HG03039 (cell line): ENCODE data around the gene PEPD.

ENCODE experiments used
- ATAC-seq: cut with Tn5 transposase; IDR thresholded peaks from one replicate; pipeline ENCODE4 v1.9.1; 2021; ENCODE audit warnings: mild to moderate bottlenecking, moderate library complexity; ENCODE audit not compliant: unreplicated experiment

The PEPD gene

DNA sequence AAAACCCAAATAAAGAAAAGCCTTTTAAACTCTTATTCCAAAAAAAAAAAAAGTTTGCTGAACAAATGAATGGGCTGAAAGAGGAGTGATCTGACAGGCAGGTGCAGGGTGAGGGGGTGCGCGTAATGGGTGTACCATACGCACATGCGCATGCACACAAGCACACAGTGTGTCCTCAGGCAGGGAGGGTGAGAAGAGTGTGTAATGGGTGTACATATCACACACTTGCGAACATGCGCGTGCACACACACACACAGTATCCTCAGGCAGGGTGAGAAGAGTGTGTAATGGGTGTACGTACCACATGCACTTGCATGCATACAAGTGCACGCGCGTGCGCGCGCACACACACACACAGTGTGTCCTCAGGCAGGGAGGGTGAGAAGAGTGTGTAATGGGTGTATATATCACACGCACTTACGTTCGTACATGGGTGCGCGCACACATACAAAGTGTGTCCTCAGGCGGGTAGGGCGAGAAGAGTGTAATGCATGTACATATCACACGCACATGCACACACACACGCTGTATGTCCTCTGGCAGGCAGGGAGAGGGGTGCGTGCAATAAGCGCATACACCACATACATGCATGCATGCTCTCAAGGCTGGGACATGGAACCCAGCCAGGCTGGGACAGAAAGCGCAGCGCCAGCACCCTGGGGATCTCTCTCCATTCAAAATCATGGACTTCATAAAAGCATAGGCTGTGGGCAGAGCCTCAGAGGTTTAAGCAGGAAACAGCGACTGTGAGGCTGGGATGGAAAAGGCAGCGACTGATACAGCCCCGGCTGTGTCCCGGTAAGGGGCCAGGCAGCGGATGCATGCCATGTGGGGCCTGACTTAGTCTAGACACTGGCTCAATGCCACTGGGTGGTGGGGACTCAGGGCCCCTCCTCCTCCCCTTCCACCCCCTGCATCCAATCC is 77.7 kb downstream of the PEPD start:
- no peak for ATAC-seq

DNA sequence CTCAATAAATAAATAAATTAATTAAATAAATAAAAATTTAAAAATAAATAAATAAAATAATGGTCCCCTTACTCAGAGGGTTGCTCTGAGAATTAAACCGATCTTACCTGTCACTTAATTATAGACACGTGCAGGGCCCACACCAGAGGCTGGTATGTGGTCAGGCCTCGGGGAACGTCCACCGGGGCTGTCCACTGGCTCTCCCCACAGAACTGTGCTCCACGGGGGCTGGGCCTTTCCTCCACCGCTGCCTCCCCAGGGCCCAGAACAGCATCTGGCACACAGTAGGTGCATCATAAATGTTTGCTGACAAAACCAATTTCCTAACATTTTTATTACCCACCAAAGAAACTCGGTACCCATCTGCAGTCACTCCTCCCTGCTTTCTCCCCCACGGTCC is 78.9 kb downstream of the PEPD start:
- ATAC-seq: no peak

DNA sequence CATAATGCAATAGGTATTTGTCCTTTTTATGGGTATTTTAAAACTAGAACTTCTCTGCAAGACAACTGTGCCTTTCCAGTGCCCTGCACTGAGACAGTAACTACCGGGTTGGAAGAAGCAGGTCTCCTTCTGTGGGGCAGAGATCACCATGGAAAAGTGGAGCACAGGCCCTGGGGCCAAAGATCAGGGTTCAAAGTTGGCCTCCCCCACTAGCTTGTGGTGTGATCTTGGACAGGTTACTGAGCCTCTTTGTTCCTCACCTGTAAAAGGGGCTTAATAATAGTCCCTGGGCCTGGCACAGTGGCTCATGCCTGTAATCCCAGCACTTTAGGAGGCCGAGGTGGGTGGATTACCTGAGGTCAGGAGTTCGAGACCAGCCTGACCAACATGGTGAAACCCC is 79.8 kb downstream of the PEPD start:
- no peak for ATAC-seq

DNA sequence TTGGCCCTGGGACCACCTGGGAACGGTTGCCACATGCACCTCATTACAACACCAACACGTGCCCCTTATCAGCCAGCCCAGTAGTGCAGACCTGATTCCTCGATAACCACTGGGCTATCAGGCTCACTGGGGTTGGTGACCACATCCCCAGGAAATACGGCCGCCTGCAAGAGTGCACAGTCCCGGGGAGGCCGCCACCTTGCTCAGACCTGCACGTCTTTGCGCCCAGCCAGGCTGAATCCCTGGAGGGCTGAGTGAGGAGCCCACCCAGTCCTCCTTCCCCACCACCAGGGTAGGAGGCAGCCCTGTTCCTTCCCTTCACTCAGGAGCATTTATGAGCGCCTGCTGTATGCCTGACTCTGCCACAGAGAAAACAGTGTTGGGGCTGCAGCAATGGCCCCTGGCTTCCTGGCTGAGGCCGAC is 80.3 kb downstream of the PEPD start:
- ATAC-seq: no peak

DNA sequence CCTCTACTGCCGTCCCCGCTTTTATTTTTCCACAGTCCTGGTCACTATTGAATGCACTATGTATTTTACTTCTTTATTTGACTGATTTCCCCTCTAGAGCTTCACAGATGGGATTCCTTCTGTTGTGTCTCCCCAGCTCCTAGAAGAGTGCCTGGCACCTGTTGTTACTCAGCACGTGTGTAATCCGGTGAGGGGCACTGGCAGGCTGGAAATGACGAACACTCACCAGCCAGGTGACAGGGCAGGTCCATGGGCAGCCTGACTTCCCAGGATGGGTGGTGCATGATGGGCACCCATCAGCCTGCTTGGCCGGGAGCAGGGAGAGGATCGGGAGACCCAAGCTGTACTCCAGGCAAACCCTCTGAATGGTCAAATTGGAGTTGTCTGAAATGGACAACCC is 80.9 kb downstream of the PEPD start:
- ATAC-seq: no peak

DNA sequence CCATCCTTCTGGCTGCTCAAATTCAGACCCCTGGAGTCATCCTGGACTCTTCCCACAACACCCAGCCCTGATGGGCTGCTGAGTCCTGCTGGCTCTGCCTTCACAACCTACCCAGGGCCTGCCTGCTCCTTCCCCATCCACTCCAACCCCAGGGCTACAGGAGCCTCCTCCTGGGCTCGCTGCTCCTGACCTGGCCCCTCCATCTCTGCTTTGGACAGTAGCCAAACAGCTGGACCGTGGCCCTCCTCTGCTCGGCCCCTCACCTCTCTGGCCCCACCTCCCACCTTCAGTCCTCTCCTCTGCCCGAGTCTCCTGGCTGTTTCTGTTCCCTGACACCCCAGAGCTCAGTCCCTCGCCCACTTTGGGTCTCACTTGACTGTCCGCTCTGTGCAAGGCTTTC is 81.3 kb downstream of the PEPD start:
- no peak for ATAC-seq

DNA sequence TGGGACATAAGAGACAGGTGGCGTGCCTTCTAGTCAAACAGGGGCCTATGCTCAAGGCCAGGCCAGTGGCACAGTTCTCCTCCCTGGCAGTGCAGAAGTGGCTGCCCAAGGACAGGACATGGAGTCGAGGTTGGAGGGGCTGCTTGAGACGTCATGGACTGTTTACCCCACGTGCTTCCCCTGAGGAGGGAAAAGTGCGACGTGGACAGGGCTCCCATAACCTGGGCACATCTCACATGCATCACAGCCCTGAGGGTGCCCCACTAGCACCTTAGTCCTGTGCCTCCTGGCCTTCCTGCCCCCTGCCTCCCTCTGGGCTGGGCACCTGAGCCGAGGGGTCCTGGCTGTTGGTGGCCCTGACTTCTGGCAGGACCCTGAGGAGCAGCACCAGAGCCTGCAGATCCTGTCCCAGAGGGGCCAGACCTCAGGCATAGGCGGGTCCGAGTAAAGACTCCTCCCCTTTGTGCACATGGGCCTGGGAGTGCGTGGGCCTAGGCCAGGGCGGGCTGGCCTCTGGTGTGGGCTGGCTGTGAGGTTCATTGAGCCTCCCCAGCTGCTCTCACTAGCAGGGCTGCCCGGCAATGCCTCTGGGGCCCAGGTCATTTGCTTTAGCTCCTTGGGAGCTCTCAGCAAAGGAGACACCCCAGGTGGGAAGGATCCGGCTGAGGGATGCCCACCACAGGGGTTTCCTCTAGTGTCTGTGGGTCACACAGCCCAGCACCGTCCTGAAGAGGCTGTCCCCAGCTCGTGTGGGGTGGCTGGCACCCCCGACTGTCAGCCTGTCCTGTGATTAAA is 82.4 kb downstream of the PEPD start:
- ATAC-seq: no peak

DNA sequence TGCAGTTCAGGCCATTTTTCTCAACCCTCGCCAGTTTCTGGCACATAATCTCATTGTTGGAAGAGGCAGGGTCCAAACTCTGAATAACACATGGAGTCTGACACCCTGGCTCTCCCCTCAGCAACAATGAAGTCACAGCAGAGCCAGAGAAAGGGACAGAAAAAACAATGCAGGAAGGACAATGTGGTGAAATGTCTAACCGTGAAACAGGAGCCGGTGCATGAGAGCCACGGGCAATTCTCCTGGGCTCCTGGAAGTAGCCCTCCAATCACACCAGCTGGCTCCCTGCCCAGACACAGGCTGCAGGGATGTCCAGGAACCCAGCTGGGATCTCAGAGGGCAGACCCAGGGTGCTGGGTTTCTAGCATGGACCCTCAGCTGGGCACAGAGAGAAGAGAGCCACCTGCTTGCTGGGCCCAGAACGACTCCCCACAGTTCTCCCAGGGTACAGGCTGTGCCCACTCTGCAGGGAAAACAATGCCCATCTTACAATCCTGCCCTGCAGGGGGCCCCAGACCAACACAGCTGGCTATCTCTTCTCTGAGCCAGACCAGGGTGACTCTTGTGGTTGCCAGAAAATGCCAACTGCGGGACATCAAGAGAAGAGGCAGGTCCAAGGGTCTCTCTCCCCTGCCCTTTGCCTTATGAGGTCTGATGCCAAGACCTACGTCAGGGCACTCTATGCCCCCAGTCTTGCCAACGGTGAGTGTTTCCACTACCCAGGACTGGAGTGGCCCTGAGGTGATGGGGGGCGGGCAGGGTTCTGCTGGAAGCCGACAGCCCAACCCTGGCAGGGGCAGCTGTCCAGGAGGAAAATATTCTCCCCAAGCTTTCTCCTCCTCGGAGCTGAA is 83.5 kb downstream of the PEPD start:
- ATAC-seq: no peak

DNA sequence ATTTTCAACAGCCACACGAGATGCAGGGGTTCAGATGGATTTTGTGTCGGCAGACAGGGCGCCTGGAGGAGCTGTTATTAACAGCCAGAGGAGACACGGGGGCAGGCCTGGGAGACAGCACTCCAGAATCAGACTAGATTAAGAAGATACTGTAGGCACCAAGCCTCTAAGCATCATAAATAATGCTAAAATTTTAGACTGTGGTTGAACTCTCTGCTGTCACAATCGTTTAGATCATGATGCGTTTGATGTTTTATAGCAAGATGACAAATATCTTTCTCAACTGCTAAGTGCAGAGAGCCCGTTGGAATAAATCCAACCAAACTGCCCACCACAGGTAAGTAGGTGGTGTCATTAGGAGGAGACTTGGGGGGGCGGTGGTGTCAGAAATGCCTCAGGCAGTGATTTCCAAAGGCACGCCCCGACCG is 84.2 kb downstream of the PEPD start:
- no peak for ATAC-seq

DNA sequence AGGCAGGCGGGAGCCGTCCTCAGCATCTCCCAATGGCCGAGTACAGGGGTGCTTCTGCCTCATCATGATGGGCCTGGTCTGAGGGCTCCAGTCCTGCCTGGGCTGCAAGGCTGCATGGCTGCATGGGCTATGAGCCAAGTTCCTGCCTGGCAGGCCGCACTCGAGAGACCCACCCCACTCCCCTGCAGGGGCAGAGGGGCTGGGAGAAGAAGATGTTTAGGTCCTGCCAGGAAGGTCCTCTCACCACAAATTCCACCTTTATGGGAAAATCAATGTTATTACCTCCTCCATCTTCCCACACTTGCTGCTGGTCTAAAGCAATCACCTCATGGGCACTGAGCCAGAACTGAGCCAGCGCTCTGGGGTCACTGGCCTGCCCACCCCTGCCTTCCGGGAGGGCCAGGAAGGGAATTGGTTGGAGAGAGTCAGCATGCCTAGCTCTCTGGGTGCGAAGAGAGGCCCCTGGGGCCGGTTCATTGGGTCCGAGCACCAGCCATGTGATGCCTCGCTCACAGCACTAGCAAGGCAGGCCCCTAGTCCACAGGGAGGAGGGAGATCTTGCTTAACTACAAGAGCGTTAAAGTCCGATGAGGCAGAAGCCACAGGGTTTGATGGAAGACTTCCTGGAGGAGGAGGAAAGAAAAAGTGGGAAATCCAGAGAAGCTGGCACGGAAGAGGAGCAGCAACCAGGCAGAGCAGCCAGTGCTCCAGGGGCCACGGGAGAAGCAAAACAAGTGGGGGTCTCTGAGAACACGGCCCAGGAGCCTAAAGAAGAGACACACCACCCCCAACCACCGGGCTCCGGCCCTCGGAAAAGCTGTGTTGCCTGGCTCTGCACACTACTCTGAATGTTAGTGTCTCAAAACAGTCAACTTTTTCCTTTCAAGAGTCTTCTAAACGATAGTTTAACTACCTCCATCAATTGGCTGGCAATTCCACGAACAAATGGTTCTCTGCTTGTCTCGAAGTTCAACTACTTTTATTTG is 84.9 kb downstream of the PEPD start:
- ATAC-seq: no peak

DNA sequence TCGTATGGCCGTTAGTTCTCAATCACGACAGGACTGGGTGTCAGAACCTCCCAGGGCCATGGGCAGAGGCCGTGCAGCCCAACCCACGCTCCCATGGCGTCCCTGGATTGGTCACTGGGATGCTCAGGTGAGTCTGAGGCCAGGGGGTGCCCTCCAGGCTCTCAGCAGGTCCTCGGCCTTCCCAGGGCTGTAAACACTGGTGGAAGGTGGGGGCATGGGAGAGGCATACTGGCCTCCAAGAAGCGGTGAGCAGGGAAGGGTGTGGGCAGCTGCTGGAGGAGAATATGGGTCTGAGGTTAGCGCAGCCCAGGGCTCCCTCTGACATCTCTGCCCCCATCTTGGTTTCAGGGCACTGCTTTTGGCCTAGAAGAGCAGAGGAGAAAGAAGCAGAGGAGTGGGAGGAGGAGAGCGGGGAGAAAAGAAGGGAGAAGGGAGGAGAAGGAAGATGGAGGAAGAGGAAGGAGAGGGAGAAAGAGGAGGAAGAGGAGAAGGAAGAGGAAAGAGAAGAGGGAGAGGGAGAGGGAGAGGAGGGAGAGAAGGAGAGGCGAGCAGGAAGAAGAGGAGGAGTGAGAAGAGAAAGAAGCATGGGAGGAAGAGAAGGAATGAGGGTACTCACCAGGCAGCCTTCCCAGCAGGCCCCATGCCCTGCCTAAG is 85.8 kb downstream of the PEPD start:
- ATAC-seq: no peak

DNA sequence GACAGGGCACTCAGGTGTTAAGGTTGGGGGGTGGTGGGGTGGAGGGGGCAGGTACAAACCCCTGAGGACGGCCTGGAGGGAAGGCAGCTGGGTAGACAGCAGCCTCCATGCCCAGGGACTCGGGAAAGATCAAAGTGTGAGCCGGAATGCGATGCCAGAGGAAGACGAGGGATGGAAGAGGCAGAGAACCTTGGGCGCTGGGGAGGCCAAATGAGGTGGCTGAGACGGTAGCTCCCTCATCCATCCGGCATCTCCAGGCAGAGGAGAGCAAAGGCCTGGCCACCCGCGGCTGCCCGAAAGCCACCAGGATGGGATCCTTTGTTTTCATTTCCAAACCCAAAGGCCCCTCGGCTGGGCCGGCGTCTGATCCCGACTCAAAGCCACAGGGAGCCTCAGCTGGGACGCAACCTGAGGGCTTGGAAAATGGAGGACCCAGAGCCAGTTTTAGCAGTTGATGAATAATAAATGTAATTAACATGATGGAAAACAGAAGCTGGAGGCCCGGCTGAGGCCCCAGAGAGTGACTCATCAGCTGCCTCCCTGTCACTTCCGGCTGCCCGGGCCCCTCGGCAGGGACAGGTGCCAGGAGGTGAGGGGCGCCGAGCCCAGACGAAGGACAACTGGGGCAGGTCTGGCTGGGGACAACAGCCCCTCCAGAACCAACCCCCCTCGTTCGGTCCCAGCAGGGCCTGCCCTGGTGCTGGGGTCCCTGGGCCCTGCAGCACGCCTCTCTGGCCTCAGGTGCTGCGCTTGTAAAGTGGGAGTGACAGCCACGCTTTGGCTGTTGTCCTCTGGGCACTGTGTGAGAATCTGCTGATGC is 86.5 kb downstream of the PEPD start:
- ATAC-seq: no peak

DNA sequence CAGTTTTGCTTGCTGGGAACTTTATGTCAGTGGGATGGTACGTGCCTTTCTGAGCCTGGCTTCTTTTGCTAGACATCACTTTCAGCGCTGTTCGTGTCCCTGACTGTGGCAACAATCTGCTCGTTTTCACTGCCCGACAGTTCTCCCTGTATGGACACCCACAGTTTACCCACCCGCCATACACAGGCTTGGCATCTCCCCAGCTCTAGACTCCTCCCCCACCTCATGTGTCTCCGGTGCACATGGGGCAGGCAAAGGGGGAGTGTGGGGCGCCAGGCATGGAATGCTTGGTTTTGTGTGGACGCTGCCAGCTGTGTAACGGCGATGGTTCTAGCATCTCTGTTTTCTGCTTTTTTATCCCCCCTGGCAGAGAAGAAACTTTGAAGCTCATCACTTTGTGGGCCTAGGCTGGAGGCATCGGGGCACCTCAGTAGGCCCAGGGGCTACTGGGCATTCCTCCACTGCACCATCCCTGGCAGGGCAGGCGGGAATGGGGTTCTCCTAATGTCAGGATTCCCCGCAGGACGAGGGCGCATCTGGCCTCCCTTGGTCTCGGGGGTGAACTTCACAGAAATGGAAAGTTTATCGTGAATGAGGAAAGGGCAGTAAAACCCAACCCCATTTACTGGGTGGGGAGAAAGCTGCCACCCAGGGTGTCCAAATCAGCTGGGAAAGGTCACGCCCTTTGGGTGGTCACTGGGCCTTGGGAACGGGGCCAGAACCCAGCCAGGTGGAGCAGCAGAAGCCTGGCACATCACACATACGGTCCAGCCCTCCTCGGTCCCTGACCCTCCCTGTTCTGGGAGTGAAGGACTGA is 87.3 kb downstream of the PEPD start:
- ATAC-seq: no peak

DNA sequence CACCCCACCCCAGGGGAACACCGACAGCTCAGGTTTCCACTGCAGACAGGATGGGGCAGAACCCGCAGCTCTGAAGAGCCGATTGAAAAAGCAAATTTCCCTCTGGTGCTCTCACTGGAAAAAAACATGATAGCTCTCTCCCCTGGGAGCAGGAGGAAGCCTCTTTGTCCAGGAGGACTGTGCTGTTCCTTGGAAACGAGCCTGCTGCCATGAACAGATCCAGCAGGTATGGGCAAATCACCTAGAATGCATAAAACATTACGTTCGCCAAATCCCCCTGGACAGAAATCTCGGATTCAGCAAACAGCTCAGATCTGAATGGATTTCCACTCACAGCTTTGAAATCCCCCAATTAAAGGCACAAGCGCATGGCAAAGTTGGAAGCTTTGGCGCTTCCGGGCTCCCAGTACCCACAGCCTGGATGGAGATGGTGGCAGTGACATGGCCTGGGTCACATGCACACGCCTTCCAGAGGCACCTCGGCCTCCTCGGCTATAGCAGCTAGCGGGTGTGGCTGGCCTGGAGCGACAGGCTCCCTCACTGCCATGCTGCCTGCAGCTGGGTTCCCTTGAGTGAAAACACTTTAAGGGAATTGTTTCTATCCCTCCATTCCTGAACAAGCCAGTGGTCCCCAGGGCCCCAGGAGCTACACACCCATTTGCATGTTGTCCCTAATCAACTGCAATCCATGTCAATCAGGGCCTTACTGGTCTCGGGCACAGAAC is 89.0 kb downstream of the PEPD start:
- ATAC-seq: no peak

DNA sequence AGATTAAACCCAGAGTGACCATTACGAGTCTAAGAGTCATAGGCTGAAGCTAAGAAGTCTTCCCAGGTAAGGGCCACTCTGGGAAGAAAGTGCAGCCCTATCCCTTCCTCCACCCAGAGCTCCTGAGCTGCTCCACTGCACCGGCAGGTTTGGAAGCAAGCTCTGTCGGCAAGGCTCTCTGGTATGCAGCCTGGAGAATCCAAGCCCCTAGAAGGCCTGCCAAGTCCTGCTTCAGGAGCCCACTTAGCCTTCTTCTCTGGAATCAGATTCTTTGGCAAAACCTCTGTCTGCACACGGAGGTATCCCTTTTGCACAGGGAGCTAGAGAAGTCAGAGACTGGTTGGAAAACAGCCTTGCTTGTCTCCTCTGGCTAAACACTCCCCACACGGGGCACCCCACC is 89.6 kb downstream of the PEPD start:
- no peak for ATAC-seq

DNA sequence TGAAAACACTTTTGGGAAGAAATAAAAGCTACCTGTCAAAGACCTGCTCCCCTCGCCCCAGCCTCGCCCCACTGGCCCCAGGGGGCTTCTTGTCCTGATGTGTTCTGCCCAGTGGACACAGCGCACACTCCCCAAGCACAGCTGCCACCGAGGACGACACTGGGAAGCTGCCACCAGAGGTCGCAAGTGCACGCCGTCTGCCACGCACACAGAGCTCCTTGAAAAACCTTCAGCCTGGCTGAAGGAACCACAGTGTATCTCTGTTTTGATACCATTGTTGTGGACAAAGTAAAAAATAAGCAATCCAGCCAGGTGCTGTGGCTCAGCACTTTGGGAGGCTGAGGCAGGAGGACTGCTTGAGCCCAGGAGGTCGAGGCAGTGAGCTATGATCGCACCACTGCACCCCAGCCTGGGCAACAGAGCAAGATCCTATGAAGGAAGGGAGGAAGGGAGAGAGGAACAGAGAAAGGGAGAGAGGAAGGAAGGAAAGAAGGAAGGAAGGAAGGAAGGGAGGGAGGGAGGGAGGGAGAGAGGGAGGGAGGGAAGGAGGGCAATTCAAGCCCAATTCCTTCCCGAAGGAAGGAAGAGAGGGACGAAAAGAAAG is 90.8 kb downstream of the PEPD start:
- no peak for ATAC-seq
